Mucosa of descending colon (tissue), 3 donors: ENCODE data around the gene UBE2C. TPM values are rescaled to one million over a fixed set of nuclear protein-coding genes. Genes with fewer than 3 reads are reported as not detected.
A peak's percentile ranks its signal among the peaks of the same experiment; 100 is the strongest.

Experiments used
- ATAC-seq: fragments of 200-7000 bp; cut with Tn5 transposase; one replicate; pipeline ENCODE4 v1.9.1; 2020; ENCODE audit warnings: mild to moderate bottlenecking, moderate library complexity
- DNase-seq, 3 donors: peaks; one replicate each; pipeline ENCODE4 v3.0.0-alpha.2; 2020
- H3K36me3 ChIP-seq: fragments of 200-600 bp; one replicate; pipeline ENCODE4 v1.8.0; 2021; ENCODE audit warnings: low read depth, mild to moderate bottlenecking
- H3K4me1 ChIP-seq: fragments of 200-600 bp; one replicate; pipeline ENCODE4 v1.8.0; 2021; ENCODE audit warnings: low read depth, mild to moderate bottlenecking
- H3K4me3 ChIP-seq: fragments of 200-600 bp; one replicate; pipeline ENCODE4 v1.8.0; 2021; ENCODE audit warnings: mild to moderate bottlenecking
- H3K9me3 ChIP-seq: fragments of 200-600 bp; one replicate; pipeline ENCODE4 v1.8.0; 2021; ENCODE audit warnings: mild to moderate bottlenecking
- CTCF ChIP-seq: fragments of 200-600 bp; IDR thresholded peaks from one replicate; pipeline ENCODE4 v1.8.0; 2022; ENCODE audit warnings: antibody characterized with exemption, mild to moderate bottlenecking
- intact Hi-C, 2 donors: fragments of 100-400 bp; cut with DNase I in 1 of 2; cut with micrococcal nuclease in 1 of 2; formaldehyde crosslinking; loops; one replicate each; pipeline versions ENCODE4 v1.11.0 to v1.11.1; 2022; cut with DNase I, micrococcal nuclease
- total RNA-seq, 3 donors: library from RNA; stranded (reverse); fragmentation: NEBNext Ultra II Directional in 2 of 3; extraction: Animal tissue kit (Norgen Biotek cat#: 25700) in 2 of 3; gene quantifications; one replicate each; pipeline versions ENCODE4 v1.2.1 to v1.2.4, GENCODE V29; 2021 to 2023
- donor health status: DM: no; HTN: no; CAD: no; lungs with moderate emphysema.
- donor health status: DM: no; HTN: no; CAD: no.
- donor health status: DM: no; HTN: yes; CAD: no.

The UBE2C gene
- total RNA-seq, 3 donors from 2014 or later: 4.7 to 41.1 (median 8.7) TPM

GRCh38 chr20:45801851-45802250 lies 10.6 kb upstream of the UBE2C start:
- Histone ChIP-seq H3K4me3 (no peak overlapping the region), H3K36me3 (peaks cover 22% of the 10 kb centered on the region), H3K9me3 (no peaks in the 10 kb centered on the region), H3K4me1 (no peaks in the 10 kb centered on the region)
- TF ChIP-seq CTCF: no peak
- ATAC-seq (no peak), DNase-seq (no peak)
- intact Hi-C loops: no loop called here

GRCh38 chr20:45810191-45810970 lies 2.1 kb upstream of the UBE2C start:
- peaks cover 6% of the 10 kb centered on the region for H3K4me1 ChIP-seq

GRCh38 chr20:45813006-45813340 lies 529 bp downstream of the UBE2C start:
- H3K4me1 ChIP-seq: peaks cover 6% of the 10 kb centered on the region
- intact Hi-C loops: no loop called here
- no peak for TF ChIP-seq CTCF
- H3K36me3 ChIP-seq: peaks cover 6% of the 10 kb centered on the region
- H3K9me3 ChIP-seq: no peaks in the 10 kb centered on the region
- peak overlapping the region; percentile 25 for H3K4me3 ChIP-seq
- no peak for ATAC-seq
- DNase-seq: no peak

More at GRCh38 chr20:45810191-45810970, 2.1 kb upstream of the UBE2C start:
- no peaks in the 10 kb centered on the region for H3K9me3 ChIP-seq
- intact Hi-C loops: no loop called here
- no peak overlapping the region for H3K4me3 ChIP-seq
- no peak for TF ChIP-seq CTCF
- no peak for DNase-seq
- ATAC-seq: no peak
- peaks cover 6% of the 10 kb centered on the region for H3K36me3 ChIP-seq

- intact Hi-C loops: no loop called here
- peaks cover 6% of the 10 kb centered on the region for H3K4me1 ChIP-seq
- no peak for DNase-seq
Measured at GRCh38 chr20:45813489-45813888, 1.0 kb downstream of the UBE2C start.

GRCh38 chr20:45814314-45814713 lies 1.9 kb downstream of the UBE2C start:
- peaks cover 2% of the 10 kb centered on the region for H3K36me3 ChIP-seq
- H3K4me1 ChIP-seq: peaks cover 6% of the 10 kb centered on the region
- no peak for TF ChIP-seq CTCF
- no peaks in the 10 kb centered on the region for H3K9me3 ChIP-seq
- intact Hi-C loops: no loop called here
- ATAC-seq (no peak), DNase-seq (no peak)
- no peak overlapping the region for H3K4me3 ChIP-seq

More at GRCh38 chr20:45813489-45813888, 1.0 kb downstream of the UBE2C start:
- no peaks in the 10 kb centered on the region for H3K9me3 ChIP-seq
- no peak for ATAC-seq
- no peak overlapping the region for H3K4me3 ChIP-seq
- no peak for TF ChIP-seq CTCF
- peaks cover 6% of the 10 kb centered on the region for H3K36me3 ChIP-seq
